WERI-Rb-1 (cell line): ENCODE results near the gene RBM44.

Experiments
- DNase-seq: peaks from one replicate; pipeline ENCODE4 v3.0.0-alpha.2; 2020
- H3K27ac ChIP-seq: fragments of 250-450 bp; sonication (Bioruptor Pico); 2 replicates; pipeline ENCODE4 v1.5.1; 2020; ENCODE audit warnings: mild to moderate bottlenecking, moderate library complexity
- H3K27me3 ChIP-seq: fragments of 250-450 bp; sonication (Bioruptor Pico); 2 replicates; pipeline ENCODE4 v1.5.1; 2021; ENCODE audit warnings: mild to moderate bottlenecking, low read depth, moderate library complexity; ENCODE audit not compliant: insufficient read depth, severe bottlenecking
- H3K36me3 ChIP-seq: fragments of 250-450 bp; sonication (Bioruptor Pico); 2 replicates; pipeline ENCODE4 v1.5.1; 2020; ENCODE audit warnings: mild to moderate bottlenecking, moderate library complexity
- H3K4me3 ChIP-seq: 2 replicates; pipeline ENCODE4 v1.5.1; 2011; ENCODE audit warnings: low read depth, mild to moderate bottlenecking, control low read depth, low read length
- H3K9me3 ChIP-seq: fragments of 250-450 bp; sonication (Bioruptor Pico); 2 replicates; pipeline ENCODE4 v1.5.1; 2021; ENCODE audit warnings: mild to moderate bottlenecking, moderate library complexity; ENCODE audit not compliant: severe bottlenecking
- CTCF ChIP-seq: IDR thresholded peaks from 2 replicates; pipeline ENCODE4 v1.5.1; 2011; ENCODE audit warnings: low read depth, mild to moderate bottlenecking, control low read depth, inconsistent platforms, low read length

The RBM44 gene

DNA sequence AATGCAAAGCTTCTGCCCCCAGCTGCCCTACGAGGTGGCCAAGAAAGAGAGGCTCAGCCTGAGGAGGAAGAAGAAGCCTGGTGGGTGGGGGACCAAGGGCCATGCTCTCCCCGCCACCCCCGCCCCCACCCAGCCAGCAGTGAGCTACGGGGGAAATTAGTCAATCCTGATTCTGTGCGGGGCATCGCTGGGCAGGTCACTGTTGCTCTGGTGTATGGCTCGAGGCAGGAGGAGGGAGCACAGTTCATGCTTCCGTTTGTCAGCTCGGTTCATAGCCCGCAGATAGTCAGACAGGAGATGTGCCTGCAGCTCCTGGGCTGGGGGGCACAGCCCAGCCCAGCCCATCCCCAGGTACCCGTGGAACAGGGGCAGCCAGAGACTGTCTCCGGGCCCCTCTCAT is 78.0 kb downstream of the RBM44 start:
- H3K4me3 ChIP-seq = no peak overlapping the region
- no peak overlapping the region for H3K27ac ChIP-seq
- no peak for DNase-seq
- TF ChIP-seq CTCF = no peak
- no peaks in the 10 kb centered on the region for H3K27me3 ChIP-seq
- no peaks in the 10 kb centered on the region for H3K36me3 ChIP-seq
- no peaks in the 10 kb centered on the region for H3K9me3 ChIP-seq

- Histone ChIP-seq H3K4me3 (no peak overlapping the region), H3K27ac (no peak overlapping the region), H3K9me3 (no peaks in the 10 kb centered on the region), H3K36me3 (no peaks in the 10 kb centered on the region), H3K27me3 (no peaks in the 10 kb centered on the region)
- no peak for TF ChIP-seq CTCF
- DNase-seq = no peak
Observed at GRCh38 chr2:237876951-237877491, 78.4 kb downstream of the RBM44 start.

GRCh38 chr2:237877576-237878307 is 79.2 kb downstream of the RBM44 start:
- TF ChIP-seq CTCF = no peak
- no peak overlapping the region for H3K27ac ChIP-seq
- H3K4me3 ChIP-seq = no peak overlapping the region
- no peaks in the 10 kb centered on the region for H3K27me3 ChIP-seq
- no peaks in the 10 kb centered on the region for H3K9me3 ChIP-seq
- no peak for DNase-seq
- no peaks in the 10 kb centered on the region for H3K36me3 ChIP-seq

DNA sequence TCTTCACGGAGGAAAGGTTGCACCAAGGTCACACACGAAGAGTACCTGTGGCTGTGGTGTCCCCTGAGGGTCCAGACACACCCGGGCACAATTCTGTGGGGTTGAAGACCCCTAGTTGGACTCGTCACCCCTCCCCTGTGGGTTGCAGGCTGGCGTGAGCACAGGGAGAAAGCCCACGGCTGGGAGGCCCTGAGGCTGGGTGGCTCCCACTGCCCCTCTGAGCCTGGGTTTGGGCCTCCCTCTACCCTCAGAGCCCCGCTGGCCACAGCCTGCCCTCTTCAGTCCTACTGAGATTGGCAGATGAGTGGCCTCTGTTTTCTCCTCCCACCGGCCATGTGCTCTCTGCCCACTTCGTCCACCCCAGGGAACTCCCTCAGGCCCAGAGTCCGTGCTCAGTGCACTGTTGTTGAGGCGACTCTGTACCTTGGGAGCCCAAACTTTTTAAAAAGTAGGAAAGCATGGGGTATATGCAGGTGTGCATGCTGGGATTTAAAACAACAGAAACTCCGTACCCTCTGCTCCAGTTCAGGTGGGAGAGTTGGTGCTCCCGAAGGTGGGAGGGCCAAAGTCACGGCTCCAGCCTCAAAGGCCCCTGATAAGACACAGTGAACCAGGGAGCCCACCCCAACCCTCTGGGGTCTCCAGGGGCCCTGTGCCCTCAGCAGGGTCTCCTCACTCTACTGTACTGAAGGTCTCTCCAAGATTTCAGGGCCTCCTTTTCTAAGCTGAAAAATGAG is 79.9 kb downstream of the RBM44 start:
- Histone ChIP-seq H3K9me3 (no peaks in the 10 kb centered on the region), H3K36me3 (no peaks in the 10 kb centered on the region), H3K27me3 (no peaks in the 10 kb centered on the region), H3K27ac (no peak overlapping the region), H3K4me3 (no peak overlapping the region)
- no peak for DNase-seq
- TF ChIP-seq CTCF = no peak

DNA sequence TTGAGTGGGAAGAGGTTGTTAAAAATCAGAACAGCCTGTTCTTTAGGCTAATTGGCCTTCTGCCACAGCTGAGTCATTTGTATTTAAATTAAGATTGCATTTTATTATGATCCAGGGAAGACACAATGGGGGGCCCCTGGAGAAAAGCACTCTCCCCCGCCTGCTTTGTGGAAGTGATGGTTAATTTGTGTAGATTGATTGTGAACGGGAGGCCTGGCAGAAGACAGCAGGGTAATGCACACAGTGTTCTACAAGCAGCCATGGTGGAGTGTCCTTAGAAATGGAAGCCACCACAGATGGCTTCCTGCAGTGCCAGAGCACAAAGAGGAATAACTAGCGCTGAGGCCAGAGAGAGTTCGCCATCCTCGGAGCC is 80.5 kb downstream of the RBM44 start:
- Histone ChIP-seq H3K36me3 (no peaks in the 10 kb centered on the region), H3K27me3 (no peaks in the 10 kb centered on the region), H3K4me3 (no peak overlapping the region), H3K27ac (no peak overlapping the region), H3K9me3 (no peaks in the 10 kb centered on the region)
- no peak for TF ChIP-seq CTCF
- DNase-seq = no peak
